HepG2 (cell line): ENCODE data around the gene PAPPA. TPM values are rescaled to one million over a fixed set of nuclear protein-coding genes. Genes with fewer than 3 reads are reported as not detected.

ENCODE experiments used
- GMEB2 ChIP-seq: IDR thresholded peaks from 2 replicates; pipeline ENCODE4 v1.6.1; 2016; ENCODE audit warnings: missing biosample characterization, missing genetic modification reagents, low read depth
- HNF1A ChIP-seq, 2 experiments: sonication (generic) in 1 of 2; formaldehyde crosslinking in 1 of 2; IDR thresholded peaks; 2 replicates each; pipeline versions ENCODE4 v1.4.0 to v1.6.1; 2016 to 2020; ENCODE audit warnings: borderline replicate concordance in 1 of 2, low read depth in 1 of 2, mild to moderate bottlenecking in 1 of 2, missing genetic modification reagents in 1 of 2
- ZBTB3 ChIP-seq: sonication (generic); formaldehyde crosslinking; IDR thresholded peaks from 2 replicates; pipeline ENCODE4 v1.4.0; 2020; ENCODE audit warnings: low read depth, mild to moderate bottlenecking, moderate library complexity, missing genetic modification reagents, borderline replicate concordance
- ZBTB49 ChIP-seq: sonication (generic); formaldehyde crosslinking; IDR thresholded peaks from 2 replicates; pipeline ENCODE4 v1.4.0; 2020; ENCODE audit warnings: missing genetic modification reagents, borderline replicate concordance
- ZNF7 ChIP-seq: IDR thresholded peaks from 2 replicates; pipeline ENCODE4 v1.6.1; 2016; ENCODE audit warnings: missing biosample characterization, missing genetic modification reagents
- polyA plus RNA-seq, 8 experiments: library from polyadenylated mRNA; depleted of rRNA in 3 of 8; stranded (reverse) in 7 of 8; unstranded in 1 of 8; fragments of >200 nt; fragmentation: Illumina TruSeq in 4 of 8; extraction: Trizol in 4 of 8; gene quantifications; 2 replicates each; pipeline versions ENCODE4 v1.2.1 to v1.2.3, GENCODE V29; 2011 to 2016; ENCODE audit warnings: low read depth in 4 of 8, missing spikeins in 1 of 8, mixed read lengths in 1 of 8; ENCODE audit not compliant: insufficient read depth in 1 of 8
- total RNA-seq, 5 experiments: library from RNA; depleted of rRNA; stranded (reverse); fragments of >200 nt; fragmentation: Illumina TruSeq; extraction: Trizol; gene quantifications; 2 replicates each; pipeline ENCODE4 v1.2.3, GENCODE V29; 2016; ENCODE audit warnings: low read depth in 1 of 5

The PAPPA gene
- total and polyA plus RNA-seq, 2 of the 13 experiments (the other 11 are each of a cell fraction or from before 2014, with no cell fraction given), result 0.09 to 0.11 TPM

GRCh38 chr9:116303270-116303669, 149.7 kb downstream of the PAPPA start (continued):
- TF ChIP-seq HNF1A (IDR thresholded peaks at IDR 0.05; ENCODE audit: low read depth) (no peak), HNF1A (CRISPR knock-in tag; IDR thresholded peaks at IDR 0.05; ENCODE audit: borderline replicate concordance) (no peak), ZNF7 (no peak), GMEB2 (CRISPR knock-in tag) (no peak), ZBTB3 (CRISPR knock-in tag) (no peak), ZBTB49 (no peak)
